SK-N-MC (cell line): Measurements from ENCODE around the gene PDCD10.

Experiments used
- EZH2 ChIP-seq: fragments of 200-600 bp; sonication (generic); IDR thresholded peaks from one replicate; pipeline ENCODE4 v1.6.1; 2017; ENCODE audit warnings: antibody characterized with exemption
- FOXP2 ChIP-seq: optimal IDR thresholded peaks from 2 replicates; pipeline ENCODE3; 2011; ENCODE audit warnings: mild to moderate bottlenecking, moderate library complexity; ENCODE audit not compliant: insufficient read depth; ENCODE audit errors: extremely low read length, control extremely low read depth
- POLR2AphosphoS5 ChIP-seq: IDR thresholded peaks from 2 replicates; pipeline ENCODE4 v1.6.1; 2012; ENCODE audit warnings: mild to moderate bottlenecking, low read depth, low read length, borderline replicate concordance

DNA sequence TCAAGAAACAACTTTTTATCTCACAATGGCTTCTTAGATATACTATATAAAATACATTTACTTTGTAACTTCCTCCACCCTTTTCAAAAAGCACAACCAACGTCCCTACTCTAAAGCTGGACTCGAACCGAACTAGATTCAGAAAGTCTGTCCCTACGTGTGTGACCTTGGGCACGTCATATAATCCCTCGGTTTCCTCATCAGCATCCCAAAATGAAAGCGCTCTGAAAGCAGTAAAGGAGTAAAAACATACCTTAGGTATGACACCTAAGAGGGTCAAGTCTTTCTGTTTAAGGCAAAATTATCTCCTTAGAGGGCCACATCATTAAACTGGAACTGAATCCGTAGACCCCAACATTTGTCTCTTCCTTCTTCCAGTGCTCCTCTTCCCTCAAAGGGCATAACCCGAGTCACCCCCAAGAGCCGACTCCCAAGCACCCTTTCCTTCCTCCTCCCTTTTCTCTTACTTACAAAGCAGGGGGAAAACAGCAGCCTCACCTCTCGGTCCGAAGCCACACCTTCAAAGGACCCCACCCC lies 663 bp downstream of the PDCD10 start:
- TF ChIP-seq POLR2AphosphoS5 = no peak
- TF ChIP-seq EZH2 = no peak
- TF ChIP-seq FOXP2 = no peak
